Spleen (tissue), 7 donors: ENCODE data around the gene FAM193A.

Experiments used
- POLR2A ChIP-seq, 3 donors: fragments of 450-650 bp; IDR thresholded peaks; one replicate each; pipeline ENCODE4 v1.5.1; 2017; ENCODE audit warnings: antibody characterized with exemption in 3 of 3, mild to moderate bottlenecking in 1 of 3
- POLR2AphosphoS5 ChIP-seq, 3 donors: sonication (generic); formaldehyde crosslinking; IDR thresholded peaks; one replicate each; pipeline ENCODE4 v1.5.1; 2017; ENCODE audit warnings: antibody characterized with exemption in 3 of 3
- TF ChIP-seq, protein P1 (sequence below), 11 experiments: fragments of 200-600 bp in 7 of 11; fragments of 450-650 bp in 4 of 11; sonication (generic) in 4 of 11; IDR thresholded peaks in 8 of 11; conservative IDR thresholded peaks in 3 of 11; 1 replicate in 7 of 11; 2 replicates in 4 of 11; pipeline versions ENCODE4 v1.4.0 to v1.8.0; 2016 to 2021; ENCODE audit warnings: antibody characterized with exemption in 11 of 11, inconsistent platforms in 4 of 11, mild to moderate bottlenecking in 1 of 11
- donor health status: DM: no; HTN: no; CAD: no; lungs with moderate emphysema.
- donor health status: DM: no; HTN: no; CAD: no.
- donor health status: DM: no; HTN: no; CAD: no.

- TF ChIP-seq, protein P1, sequence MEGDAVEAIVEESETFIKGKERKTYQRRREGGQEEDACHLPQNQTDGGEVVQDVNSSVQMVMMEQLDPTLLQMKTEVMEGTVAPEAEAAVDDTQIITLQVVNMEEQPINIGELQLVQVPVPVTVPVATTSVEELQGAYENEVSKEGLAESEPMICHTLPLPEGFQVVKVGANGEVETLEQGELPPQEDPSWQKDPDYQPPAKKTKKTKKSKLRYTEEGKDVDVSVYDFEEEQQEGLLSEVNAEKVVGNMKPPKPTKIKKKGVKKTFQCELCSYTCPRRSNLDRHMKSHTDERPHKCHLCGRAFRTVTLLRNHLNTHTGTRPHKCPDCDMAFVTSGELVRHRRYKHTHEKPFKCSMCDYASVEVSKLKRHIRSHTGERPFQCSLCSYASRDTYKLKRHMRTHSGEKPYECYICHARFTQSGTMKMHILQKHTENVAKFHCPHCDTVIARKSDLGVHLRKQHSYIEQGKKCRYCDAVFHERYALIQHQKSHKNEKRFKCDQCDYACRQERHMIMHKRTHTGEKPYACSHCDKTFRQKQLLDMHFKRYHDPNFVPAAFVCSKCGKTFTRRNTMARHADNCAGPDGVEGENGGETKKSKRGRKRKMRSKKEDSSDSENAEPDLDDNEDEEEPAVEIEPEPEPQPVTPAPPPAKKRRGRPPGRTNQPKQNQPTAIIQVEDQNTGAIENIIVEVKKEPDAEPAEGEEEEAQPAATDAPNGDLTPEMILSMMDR (IDR thresholded peaks at IDR 0.05 in 8 of 11, conservative IDR thresholded peaks at IDR 0.05 in 3 of 11), result no peak
- TF ChIP-seq POLR2A (IDR thresholded peaks at IDR 0.05) (no peak), POLR2AphosphoS5 (IDR thresholded peaks at IDR 0.05) (no peak)
Observed at GRCh38 chr4:2596611-2597010, 60.2 kb downstream of the FAM193A start.
